Stomach smooth muscle (tissue), 2 donors: ENCODE data around the gene NCOA1.

Experiments used
- H3K27ac ChIP-seq: one replicate; pipeline ENCODE4 v1.7.0; 2013; ENCODE audit warnings: mild to moderate bottlenecking, low read length, inconsistent platforms
- H3K27me3 ChIP-seq, 2 donors: one replicate each; pipeline ENCODE4 v1.7.0; 2013; ENCODE audit warnings: low read length in 2 of 2; ENCODE audit not compliant: insufficient read depth in 2 of 2, control insufficient read depth in 1 of 2
- H3K36me3 ChIP-seq, 2 donors: one replicate each; pipeline ENCODE4 v1.7.0; 2013; ENCODE audit warnings: low read length in 2 of 2; ENCODE audit not compliant: control insufficient read depth in 2 of 2, insufficient read depth in 2 of 2
- H3K4me1 ChIP-seq: one replicate; pipeline ENCODE4 v1.7.0; 2013; ENCODE audit warnings: low read length; ENCODE audit not compliant: control insufficient read depth, insufficient read depth
- H3K4me3 ChIP-seq, 2 donors: one replicate each; pipeline ENCODE4 v1.7.0; 2013; ENCODE audit warnings: low read length in 2 of 2
- H3K9ac ChIP-seq, 2 donors: one replicate each; pipeline ENCODE4 v1.7.0; 2013; ENCODE audit warnings: low read length in 2 of 2, mild to moderate bottlenecking in 1 of 2
- H3K9me3 ChIP-seq, 2 donors: one replicate each; pipeline ENCODE4 v1.7.0; 2013; ENCODE audit warnings: low read length in 2 of 2; ENCODE audit not compliant: control insufficient read depth in 2 of 2
- donor health status: healthy.
- donor health status: Pancreatic carcinoma.

The NCOA1 gene

GRCh38 chr2:24739354-24740025, 248.4 kb downstream of the NCOA1 start:
- Histone ChIP-seq H3K36me3 (peaks cover 9% of the 10 kb centered on the region in 2 donors), H3K4me3 (no peak overlapping the region), H3K9ac (no peak overlapping the region), H3K9me3 (no peaks in the 10 kb centered on the region), H3K27ac (no peak overlapping the region), H3K27me3 (no peaks in the 10 kb centered on the region), H3K4me1 (no peaks in the 10 kb centered on the region)

DNA sequence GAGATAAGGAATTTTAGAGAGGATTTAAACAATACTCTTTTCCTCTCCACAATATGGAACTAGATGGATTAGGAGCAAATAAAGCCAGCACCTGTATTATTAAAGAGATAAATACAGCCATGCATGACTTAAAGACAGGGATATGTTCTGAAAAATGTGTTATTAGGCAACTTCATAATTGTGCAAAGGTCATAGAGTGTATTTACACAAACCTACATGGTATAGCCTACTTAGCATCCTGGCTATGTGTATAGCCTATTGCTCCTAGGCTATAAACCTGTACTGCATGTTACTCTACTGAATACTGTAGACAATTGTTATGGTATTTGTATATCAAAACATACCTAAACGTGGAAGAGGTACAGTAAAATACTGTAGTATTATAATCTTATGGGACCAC, 249.1 kb downstream of the NCOA1 start:
- Histone ChIP-seq H3K4me1 (no peaks in the 10 kb centered on the region), H3K9me3 (no peaks in the 10 kb centered on the region), H3K36me3 (peaks cover 9% of the 10 kb centered on the region in 2 donors), H3K27me3 (no peaks in the 10 kb centered on the region), H3K9ac (no peak overlapping the region), H3K27ac (no peak overlapping the region), H3K4me3 (no peak overlapping the region)

- Histone ChIP-seq H3K4me3 (no peak overlapping the region), H3K9ac (no peak overlapping the region), H3K9me3 (no peaks in the 10 kb centered on the region), H3K27me3 (no peaks in the 10 kb centered on the region), H3K4me1 (no peaks in the 10 kb centered on the region), H3K27ac (no peak overlapping the region), H3K36me3 (peaks cover 9 to 12% of the 10 kb centered on the region in 2 donors)
Observed at GRCh38 chr2:24742730-24743129, 251.7 kb downstream of the NCOA1 start.

- peaks cover 9 to 12% of the 10 kb centered on the region in 2 donors for H3K36me3 ChIP-seq
- no peaks in the 10 kb centered on the region for H3K27me3 ChIP-seq
- H3K27ac ChIP-seq, result no peak overlapping the region
- no peak overlapping the region for H3K9ac ChIP-seq
- no peak overlapping the region for H3K4me3 ChIP-seq
- no peaks in the 10 kb centered on the region for H3K9me3 ChIP-seq
- H3K4me1 ChIP-seq, result no peaks in the 10 kb centered on the region
Observed at GRCh38 chr2:24743924-24744323, 252.9 kb downstream of the NCOA1 start.

GRCh38 chr2:24744356-24744755, 253.3 kb downstream of the NCOA1 start:
- Histone ChIP-seq H3K27me3 (no peaks in the 10 kb centered on the region), H3K9ac (no peak overlapping the region), H3K4me3 (no peak overlapping the region), H3K27ac (no peak overlapping the region), H3K4me1 (no peaks in the 10 kb centered on the region), H3K9me3 (no peaks in the 10 kb centered on the region), H3K36me3 (peaks cover 9 to 12% of the 10 kb centered on the region in 2 donors)

- Histone ChIP-seq H3K9ac (no peak overlapping the region), H3K9me3 (no peaks in the 10 kb centered on the region), H3K4me3 (no peak overlapping the region), H3K27me3 (no peaks in the 10 kb centered on the region), H3K4me1 (no peaks in the 10 kb centered on the region), H3K27ac (no peak overlapping the region), H3K36me3 (peaks cover 8 to 9% of the 10 kb centered on the region in 2 donors)
Observed at GRCh38 chr2:24745825-24746224, 254.8 kb downstream of the NCOA1 start.

DNA sequence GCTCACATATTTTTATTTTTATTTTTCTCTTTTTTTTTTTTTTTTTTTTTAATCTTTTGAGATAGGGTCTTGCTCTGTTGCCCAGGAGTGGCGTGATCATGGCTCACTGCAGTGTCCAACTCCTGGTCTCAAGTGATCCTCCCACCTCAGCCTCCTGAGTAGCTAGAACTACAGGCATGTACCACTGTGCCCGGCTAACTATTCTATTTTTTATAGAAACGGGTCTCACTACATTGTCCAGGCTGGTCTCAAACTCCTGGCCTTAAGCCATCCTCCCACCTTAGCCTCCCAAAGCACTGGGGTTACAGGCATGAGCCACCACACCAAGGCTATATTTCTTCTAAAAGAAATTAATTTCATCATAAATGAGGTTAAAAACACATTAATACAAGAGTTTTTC, 256.2 kb downstream of the NCOA1 start:
- Histone ChIP-seq H3K27ac (no peak overlapping the region), H3K9me3 (no peaks in the 10 kb centered on the region), H3K9ac (no peak overlapping the region), H3K4me3 (no peak overlapping the region), H3K27me3 (no peaks in the 10 kb centered on the region), H3K36me3 (peaks cover 7 to 8% of the 10 kb centered on the region in 2 donors), H3K4me1 (no peaks in the 10 kb centered on the region)

DNA sequence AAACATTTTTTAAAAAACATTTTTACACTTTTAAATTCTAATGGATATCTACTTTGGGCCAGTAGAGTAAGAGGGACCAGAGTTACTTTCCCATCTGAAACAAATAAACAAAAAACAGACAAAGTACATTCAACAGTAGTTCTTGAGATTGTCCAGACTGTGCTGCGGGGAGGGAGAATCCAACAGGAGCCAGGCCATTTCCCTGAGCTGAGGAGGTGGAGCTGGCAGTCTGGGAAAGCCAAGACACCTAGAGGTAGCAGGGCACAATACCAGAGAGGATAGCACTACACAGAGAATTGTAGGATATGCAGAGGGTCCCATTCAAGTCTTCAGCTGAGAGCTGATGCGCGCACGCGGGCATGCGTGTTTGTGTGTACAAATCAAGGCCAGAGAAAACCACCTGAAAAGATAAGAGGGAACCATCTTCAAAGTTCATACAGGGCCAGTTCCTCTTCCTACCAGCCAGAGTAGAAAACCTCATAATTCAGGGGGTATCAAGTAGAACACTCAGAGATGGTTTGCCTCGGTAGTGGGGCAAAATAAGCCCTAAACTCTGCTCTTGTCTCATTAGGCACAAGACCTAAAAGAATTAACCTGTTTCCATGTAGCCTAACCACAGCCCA, 258.1 kb downstream of the NCOA1 start:
- peaks cover 18 to 20% of the 10 kb centered on the region in 2 donors for H3K36me3 ChIP-seq
- H3K27me3 ChIP-seq, result no peaks in the 10 kb centered on the region
- no peak overlapping the region for H3K4me3 ChIP-seq
- H3K27ac ChIP-seq, result no peak overlapping the region
- no peak overlapping the region for H3K9ac ChIP-seq
- no peaks in the 10 kb centered on the region for H3K4me1 ChIP-seq
- H3K9me3 ChIP-seq, result no peaks in the 10 kb centered on the region

- no peaks in the 10 kb centered on the region for H3K9me3 ChIP-seq
- peaks cover 32 to 35% of the 10 kb centered on the region in 2 donors for H3K36me3 ChIP-seq
- no peaks in the 10 kb centered on the region for H3K4me1 ChIP-seq
- no peak overlapping the region for H3K9ac ChIP-seq
- H3K27me3 ChIP-seq, result no peaks in the 10 kb centered on the region
- no peak overlapping the region for H3K27ac ChIP-seq
- no peak overlapping the region for H3K4me3 ChIP-seq
Observed at GRCh38 chr2:24754985-24755705, 264.1 kb downstream of the NCOA1 start.

GRCh38 chr2:24756789-24757188, 265.7 kb downstream of the NCOA1 start:
- no peaks in the 10 kb centered on the region for H3K9me3 ChIP-seq
- H3K27me3 ChIP-seq, result no peaks in the 10 kb centered on the region
- no peak overlapping the region for H3K27ac ChIP-seq
- no peak overlapping the region for H3K9ac ChIP-seq
- peaks cover 32 to 39% of the 10 kb centered on the region in 2 donors for H3K36me3 ChIP-seq
- H3K4me1 ChIP-seq, result no peaks in the 10 kb centered on the region
- H3K4me3 ChIP-seq, result no peak overlapping the region

DNA sequence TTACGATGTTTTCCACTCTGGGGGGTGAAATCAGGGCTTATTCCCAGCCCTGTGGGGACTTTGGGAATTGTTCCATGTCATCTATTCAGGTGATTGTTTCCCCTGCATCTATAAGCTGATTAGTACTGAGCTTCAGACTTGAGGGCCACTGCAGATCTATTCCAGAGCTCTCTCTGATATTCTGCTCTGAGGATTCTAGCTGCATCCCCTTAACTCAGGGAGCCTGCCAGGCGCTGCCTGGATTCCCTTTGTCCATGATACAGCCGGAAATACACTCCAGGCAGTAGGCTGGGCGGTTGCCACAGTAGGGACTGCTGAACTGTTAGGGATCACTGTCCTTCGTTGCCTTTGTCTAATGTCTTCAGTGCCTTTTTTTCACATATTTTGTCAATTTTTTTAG, 270.8 kb downstream of the NCOA1 start:
- H3K27me3 ChIP-seq, result no peaks in the 10 kb centered on the region
- no peaks in the 10 kb centered on the region for H3K9me3 ChIP-seq
- peaks cover 32 to 38% of the 10 kb centered on the region in 2 donors for H3K36me3 ChIP-seq
- H3K27ac ChIP-seq, result no peak overlapping the region
- no peak overlapping the region for H3K4me3 ChIP-seq
- H3K9ac ChIP-seq, result no peak overlapping the region
- H3K4me1 ChIP-seq, result no peaks in the 10 kb centered on the region
